ENCODE measurements around the gene MYH14.

- TF ChIP-seq CTCF (conservative IDR thresholded peaks at IDR 0.05; ENCODE audit: low read depth, low read length) (no peak), EZH2 (IDR thresholded peaks at IDR 0.05; ENCODE audit: borderline replicate concordance, low read depth, low read length, poor library complexity, severe bottlenecking) (no peak)
Observed at GRCh38 chr19:50359328-50359818, 156.0 kb downstream of the MYH14 start.

Data from A673 (cell line).